ENCODE measurements around the gene OR7C2.
"Not testable (repeated sequence)": the region's sequence is repeated elsewhere in the genome, so short reads cannot be mapped to it uniquely, and the experiment has no call there.

The OR7C2 gene

GRCh38 chr19:14941189-14941588, at the start of gene OR7C2:
TSS of gene OR7C2 (plus strand) at chr19:14941489. CDS start at chr19:14941489, 0 bp downstream.
- Mint-ChIP-seq H3K4me1 (ENCODE audit: low read depth) (peaks cover 12% of the 10 kb centered on the region), H3K4me3 (no peak within 1 kb of the TSS), H3K27ac (no peak within 1 kb of the TSS), H3K9me3 (ENCODE audit: low read depth) (no peaks in the 10 kb centered on the region), H3K27me3 (no peaks in the 10 kb centered on the region), H3K36me3 (no peaks in the 10 kb centered on the region)

DNA sequence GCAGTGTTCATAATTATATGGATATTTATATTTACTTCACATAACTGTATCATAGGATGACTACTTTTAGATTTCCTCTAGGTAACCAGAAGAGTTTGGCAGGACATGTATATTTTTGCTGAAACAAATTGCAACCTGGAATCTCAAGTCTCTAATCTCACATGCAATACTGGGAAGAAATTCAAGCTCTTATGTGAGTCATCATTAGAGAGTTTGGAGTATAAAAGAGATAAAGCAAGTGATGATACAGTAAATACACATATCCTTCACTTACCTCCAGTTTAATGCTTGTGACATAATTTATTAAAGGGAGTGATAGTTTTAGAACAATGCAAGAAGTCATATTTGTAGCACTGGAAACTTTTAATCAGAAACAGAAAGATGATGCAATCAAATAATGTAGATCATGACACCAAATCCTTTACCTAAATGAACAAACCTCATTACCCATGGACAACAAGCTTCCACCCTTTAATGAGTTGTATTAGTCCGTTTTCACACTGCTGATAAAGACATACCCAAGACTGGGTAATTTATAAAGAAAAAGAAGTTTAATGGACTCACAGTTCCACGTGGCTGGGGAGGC, 39.5 kb upstream of the OR7C2 start:
- Mint-ChIP-seq H3K36me3 (no peaks in the 10 kb centered on the region), H3K27ac (no peak overlapping the region), H3K4me1 (ENCODE audit: low read depth) (no peaks in the 10 kb centered on the region), H3K27me3 (peaks cover 11% of the 10 kb centered on the region), H3K9me3 (ENCODE audit: low read depth) (no peaks in the 10 kb centered on the region), H3K4me3 (no peak overlapping the region)

GRCh38 chr19:14906711-14907110, 34.6 kb upstream of the OR7C2 start:
- Mint-ChIP-seq H3K9me3 (ENCODE audit: low read depth) (no peaks in the 10 kb centered on the region), H3K27me3 (peaks cover 14% of the 10 kb centered on the region), H3K4me3 (no peak overlapping the region), H3K4me1 (ENCODE audit: low read depth) (no peaks in the 10 kb centered on the region), H3K36me3 (no peaks in the 10 kb centered on the region), H3K27ac (no peak overlapping the region)

GRCh38 chr19:14915116-14915515, 26.2 kb upstream of the OR7C2 start:
- Mint-ChIP-seq H3K27me3 (peaks cover 19% of the 10 kb centered on the region), H3K27ac (no peak overlapping the region), H3K36me3 (no peaks in the 10 kb centered on the region), H3K4me3 (no peak overlapping the region), H3K9me3 (ENCODE audit: low read depth) (peaks cover 7% of the 10 kb centered on the region), H3K4me1 (ENCODE audit: low read depth) (no peaks in the 10 kb centered on the region)

DNA sequence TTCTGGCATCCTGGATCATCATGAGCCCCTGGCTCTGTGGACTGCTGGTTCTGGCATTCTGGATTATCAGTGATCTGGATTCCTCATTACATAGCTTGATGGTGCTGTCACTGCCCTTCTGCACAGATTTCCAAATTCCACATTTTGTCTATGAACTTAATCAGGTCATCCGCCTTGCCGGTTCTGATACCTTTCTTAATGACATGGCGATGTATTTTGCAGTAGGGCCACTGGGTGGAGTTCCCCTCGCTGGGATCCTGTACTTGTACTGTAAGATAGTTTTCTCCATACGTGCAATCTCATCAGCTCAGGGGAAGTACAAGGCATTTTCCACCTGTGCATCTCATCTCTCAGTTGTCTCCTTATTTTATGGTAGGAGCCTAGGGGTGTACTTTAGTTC, 24.4 kb upstream of the OR7C2 start:
- Mint-ChIP-seq H3K4me1 (ENCODE audit: low read depth) (no peaks in the 10 kb centered on the region), H3K36me3 (no peaks in the 10 kb centered on the region), H3K27ac (no peak overlapping the region), H3K4me3 (no peak overlapping the region), H3K27me3 (peaks cover 20% of the 10 kb centered on the region), H3K9me3 (ENCODE audit: low read depth) (peaks cover 7% of the 10 kb centered on the region)

DNA sequence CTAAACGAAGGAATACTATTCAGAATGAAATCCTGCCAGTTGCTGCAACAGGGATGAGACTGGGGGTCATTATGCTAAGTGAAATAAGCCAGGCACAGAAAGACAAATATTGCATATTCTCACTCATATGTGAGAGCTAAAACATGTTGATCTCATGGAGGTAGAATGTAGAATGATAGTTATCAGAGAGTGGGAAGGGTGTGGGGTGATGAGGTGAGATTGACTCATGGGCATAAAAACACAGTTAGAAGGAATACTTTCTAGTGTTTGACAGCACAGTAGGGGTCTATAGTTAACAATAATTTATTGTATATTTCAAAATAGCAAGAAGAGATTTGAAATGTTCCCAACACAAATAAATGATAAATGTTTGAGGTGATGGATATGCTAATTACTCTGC, 7.8 kb upstream of the OR7C2 start:
- no peak overlapping the region for H3K27ac Mint-ChIP-seq
- H3K4me3 Mint-ChIP-seq, result no peak overlapping the region
- peaks cover 5% of the 10 kb centered on the region for H3K9me3 Mint-ChIP-seq (ENCODE audit: low read depth)
- H3K27me3 Mint-ChIP-seq, result peaks cover 13% of the 10 kb centered on the region
- H3K4me1 Mint-ChIP-seq (ENCODE audit: low read depth), result no peaks in the 10 kb centered on the region
- H3K36me3 Mint-ChIP-seq, result peaks cover 2% of the 10 kb centered on the region

GRCh38 chr19:14940266-14940665, 1.0 kb upstream of the OR7C2 start:
- Mint-ChIP-seq H3K27me3 (no peaks in the 10 kb centered on the region), H3K36me3 (no peaks in the 10 kb centered on the region), H3K27ac (no peak overlapping the region), H3K4me1 (ENCODE audit: low read depth) (peaks cover 12% of the 10 kb centered on the region), H3K9me3 (ENCODE audit: low read depth) (no peaks in the 10 kb centered on the region), H3K4me3 (no peak overlapping the region)

- Mint-ChIP-seq H3K36me3 (no peaks in the 10 kb centered on the region), H3K4me1 (ENCODE audit: low read depth) (peaks cover 12% of the 10 kb centered on the region), H3K27me3 (no peaks in the 10 kb centered on the region), H3K27ac (no peak overlapping the region), H3K4me3 (no peak overlapping the region), H3K9me3 (ENCODE audit: low read depth) (no peaks in the 10 kb centered on the region)
Measured at GRCh38 chr19:14943601-14944000, 2.3 kb downstream of the OR7C2 start.

DNA sequence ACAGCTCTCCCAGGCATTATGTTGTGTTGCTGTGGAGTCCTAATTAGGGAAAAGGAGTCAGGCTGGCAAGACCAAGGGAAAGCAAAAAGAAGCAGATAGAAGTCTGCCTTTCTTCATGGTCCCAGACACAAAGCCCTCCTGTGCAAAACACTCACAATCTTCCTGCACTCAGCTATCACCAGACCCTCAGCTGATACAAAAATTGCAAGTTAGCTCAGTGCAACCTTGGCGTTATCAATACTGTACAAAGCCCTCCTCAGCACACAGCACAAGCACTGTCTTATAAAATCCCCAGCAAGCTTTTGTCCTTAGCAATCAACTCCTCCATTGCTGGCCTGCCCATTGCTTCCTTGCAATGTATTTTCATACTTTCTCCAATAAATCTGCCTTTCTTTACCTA, 3.2 kb downstream of the OR7C2 start:
- no peaks in the 10 kb centered on the region for H3K36me3 Mint-ChIP-seq
- H3K4me3 Mint-ChIP-seq, result no peak overlapping the region
- no peaks in the 10 kb centered on the region for H3K27me3 Mint-ChIP-seq
- H3K4me1 Mint-ChIP-seq (ENCODE audit: low read depth), result peaks cover 12% of the 10 kb centered on the region
- no peak overlapping the region for H3K27ac Mint-ChIP-seq
- no peaks in the 10 kb centered on the region for H3K9me3 Mint-ChIP-seq (ENCODE audit: low read depth)

GRCh38 chr19:14949413-14949812, 8.1 kb downstream of the OR7C2 start:
- not testable (repeated sequence) for H3K9me3 Mint-ChIP-seq (ENCODE audit: low read depth)

GRCh38 chr19:14949876-14950275, 8.6 kb downstream of the OR7C2 start:
- Mint-ChIP-seq H3K36me3 (no peaks in the 10 kb centered on the region), H3K27me3 (peaks cover 5% of the 10 kb centered on the region), H3K9me3 (ENCODE audit: low read depth) (no peaks in the 10 kb centered on the region), H3K27ac (no peak overlapping the region), H3K4me3 (no peak overlapping the region), H3K4me1 (ENCODE audit: low read depth) (no peaks in the 10 kb centered on the region)

More at GRCh38 chr19:14949413-14949812, 8.1 kb downstream of the OR7C2 start:
- H3K36me3 Mint-ChIP-seq; H3K4me1 Mint-ChIP-seq (ENCODE audit: low read depth); H3K27me3 Mint-ChIP-seq; H3K27ac Mint-ChIP-seq; H3K4me3 Mint-ChIP-seq: not testable (repeated sequence)

- H3K27me3 Mint-ChIP-seq, result peaks cover 5% of the 10 kb centered on the region
- no peaks in the 10 kb centered on the region for H3K9me3 Mint-ChIP-seq (ENCODE audit: low read depth)
- no peak overlapping the region for H3K4me3 Mint-ChIP-seq
- no peak overlapping the region for H3K27ac Mint-ChIP-seq
- no peaks in the 10 kb centered on the region for H3K36me3 Mint-ChIP-seq
- H3K4me1 Mint-ChIP-seq (ENCODE audit: low read depth), result no peaks in the 10 kb centered on the region
Measured at GRCh38 chr19:14950421-14950820, 9.1 kb downstream of the OR7C2 start.

GRCh38 chr19:14952767-14953166, 11.5 kb downstream of the OR7C2 start:
- Mint-ChIP-seq H3K9me3 (ENCODE audit: low read depth) (peaks cover 10% of the 10 kb centered on the region), H3K4me3 (no peak overlapping the region), H3K27me3 (peaks cover 13% of the 10 kb centered on the region), H3K27ac (no peak overlapping the region), H3K4me1 (ENCODE audit: low read depth) (no peaks in the 10 kb centered on the region), H3K36me3 (peaks cover 9% of the 10 kb centered on the region)

GRCh38 chr19:14954071-14954655, 12.9 kb downstream of the OR7C2 start:
- H3K27me3 Mint-ChIP-seq, result peaks cover 13% of the 10 kb centered on the region
- peaks cover 10% of the 10 kb centered on the region for H3K9me3 Mint-ChIP-seq (ENCODE audit: low read depth)
- H3K27ac Mint-ChIP-seq, result no peak overlapping the region
- no peak overlapping the region for H3K4me3 Mint-ChIP-seq
- H3K36me3 Mint-ChIP-seq, result peaks cover 9% of the 10 kb centered on the region
- H3K4me1 Mint-ChIP-seq (ENCODE audit: low read depth), result no peaks in the 10 kb centered on the region

GRCh38 chr19:14957464-14957863, 16.2 kb downstream of the OR7C2 start:
- Mint-ChIP-seq H3K36me3 (peaks cover 9% of the 10 kb centered on the region), H3K27me3 (peaks cover 14% of the 10 kb centered on the region), H3K27ac (no peak overlapping the region), H3K9me3 (ENCODE audit: low read depth) (peaks cover 15% of the 10 kb centered on the region), H3K4me3 (no peak overlapping the region), H3K4me1 (ENCODE audit: low read depth) (no peaks in the 10 kb centered on the region)

GRCh38 chr19:14959263-14959662, 18.0 kb downstream of the OR7C2 start:
- Mint-ChIP-seq H3K36me3 (peaks cover 9% of the 10 kb centered on the region), H3K4me1 (ENCODE audit: low read depth) (no peaks in the 10 kb centered on the region), H3K9me3 (ENCODE audit: low read depth) (peaks cover 15% of the 10 kb centered on the region), H3K27ac (no peak overlapping the region), H3K27me3 (peaks cover 14% of the 10 kb centered on the region), H3K4me3 (no peak overlapping the region)
